A673 (cell line): Measurements from ENCODE around the gene RC3H2.

ENCODE experiments used
- EZH2 ChIP-seq: fragments of 200-600 bp; sonication (generic); IDR thresholded peaks from 2 replicates; pipeline ENCODE4 v1.6.1; 2017; ENCODE audit warnings: borderline replicate concordance, low read depth, mild to moderate bottlenecking, mixed read lengths, antibody characterized with exemption, low read length; ENCODE audit not compliant: poor library complexity, severe bottlenecking
- TF ChIP-seq, protein P1 (sequence below): fragments of 300-800, 200-600 bp; sonication (generic); conservative IDR thresholded peaks from 2 replicates; pipeline ENCODE4 v1.5.1; 2017; ENCODE audit warnings: low read depth, mild to moderate bottlenecking, antibody characterized with exemption, low read length, moderate library complexity, mixed read lengths

DNA sequence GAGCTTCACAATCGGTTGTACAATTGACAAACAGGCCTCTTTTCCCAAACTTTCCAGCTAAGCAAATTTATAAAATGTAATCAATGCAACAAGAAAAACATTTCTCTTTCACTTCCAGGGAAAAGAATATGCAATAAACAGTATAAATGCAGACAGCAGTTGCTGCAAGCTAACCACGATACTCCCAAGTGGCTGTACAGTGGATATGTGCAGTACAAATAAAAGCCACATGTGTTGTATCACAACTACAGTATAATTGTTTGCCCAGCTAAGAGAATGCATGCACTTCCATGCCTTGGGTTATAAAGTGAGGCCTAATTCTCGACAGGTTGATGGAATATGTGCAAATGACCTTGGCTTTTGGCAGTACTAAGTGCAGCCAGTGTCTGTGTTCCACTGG lies 60.0 kb downstream of the RC3H2 start:
- TF ChIP-seq, protein P1, sequence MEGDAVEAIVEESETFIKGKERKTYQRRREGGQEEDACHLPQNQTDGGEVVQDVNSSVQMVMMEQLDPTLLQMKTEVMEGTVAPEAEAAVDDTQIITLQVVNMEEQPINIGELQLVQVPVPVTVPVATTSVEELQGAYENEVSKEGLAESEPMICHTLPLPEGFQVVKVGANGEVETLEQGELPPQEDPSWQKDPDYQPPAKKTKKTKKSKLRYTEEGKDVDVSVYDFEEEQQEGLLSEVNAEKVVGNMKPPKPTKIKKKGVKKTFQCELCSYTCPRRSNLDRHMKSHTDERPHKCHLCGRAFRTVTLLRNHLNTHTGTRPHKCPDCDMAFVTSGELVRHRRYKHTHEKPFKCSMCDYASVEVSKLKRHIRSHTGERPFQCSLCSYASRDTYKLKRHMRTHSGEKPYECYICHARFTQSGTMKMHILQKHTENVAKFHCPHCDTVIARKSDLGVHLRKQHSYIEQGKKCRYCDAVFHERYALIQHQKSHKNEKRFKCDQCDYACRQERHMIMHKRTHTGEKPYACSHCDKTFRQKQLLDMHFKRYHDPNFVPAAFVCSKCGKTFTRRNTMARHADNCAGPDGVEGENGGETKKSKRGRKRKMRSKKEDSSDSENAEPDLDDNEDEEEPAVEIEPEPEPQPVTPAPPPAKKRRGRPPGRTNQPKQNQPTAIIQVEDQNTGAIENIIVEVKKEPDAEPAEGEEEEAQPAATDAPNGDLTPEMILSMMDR, result no peak
- no peak for TF ChIP-seq EZH2
